Nucleus accumbens (tissue), 56 donors: ENCODE results near the gene PNLIPRP2.

Source experiments
- DNase-seq, 56 donors: peaks; one replicate each; lab custom pipeline; 2025; lab: John Stamatoyannopoulos, UW

Gene PNLIPRP2

GRCh38 chr10:116674901-116675423, 54.2 kb downstream of the PNLIPRP2 start:
- DNase-seq: no peak

- DNase-seq: no peak
These were observed 55.4 kb downstream of the PNLIPRP2 start for GRCh38 chr10:116676118-116676517.

GRCh38 chr10:116676633-116677032, 55.9 kb downstream of the PNLIPRP2 start:
- DNase-seq: no peak

- no peak for DNase-seq
These were observed 58.6 kb downstream of the PNLIPRP2 start for GRCh38 chr10:116679351-116679750.

- no peak for DNase-seq
These were observed 62.4 kb downstream of the PNLIPRP2 start for GRCh38 chr10:116683166-116683565.

- DNase-seq: no peak
These were observed 63.1 kb downstream of the PNLIPRP2 start for GRCh38 chr10:116683821-116684220.

GRCh38 chr10:116684781-116685180, 64.0 kb downstream of the PNLIPRP2 start:
- no peak for DNase-seq

GRCh38 chr10:116685807-116686206, 65.1 kb downstream of the PNLIPRP2 start:
- DNase-seq: no peak

GRCh38 chr10:116686632-116687031, 65.9 kb downstream of the PNLIPRP2 start:
- DNase-seq: no peak

GRCh38 chr10:116687633-116688032, 66.9 kb downstream of the PNLIPRP2 start:
- no peak for DNase-seq

- peak in 2 of 56 donors; percentile 12 to 23 for DNase-seq
These were observed 67.5 kb downstream of the PNLIPRP2 start for GRCh38 chr10:116688241-116688711.

- no peak for DNase-seq
These were observed 68.2 kb downstream of the PNLIPRP2 start for GRCh38 chr10:116688741-116689495.

GRCh38 chr10:116689744-116690143, 69.0 kb downstream of the PNLIPRP2 start:
- DNase-seq: no peak

- DNase-seq: peak in 39 of 56 donors; percentile 10 to 73 (median 31)
These were observed 69.9 kb downstream of the PNLIPRP2 start for GRCh38 chr10:116690356-116691322.

GRCh38 chr10:116691635-116692034, 70.9 kb downstream of the PNLIPRP2 start:
- DNase-seq: peak in 8 of 56 donors; percentile 10 to 42 (median 26)

GRCh38 chr10:116692225-116692624, 71.5 kb downstream of the PNLIPRP2 start:
- no peak for DNase-seq

- no peak for DNase-seq
These were observed 73.6 kb downstream of the PNLIPRP2 start for GRCh38 chr10:116694243-116694926.
